GM19043 (cell line): ENCODE data around the gene AFF3.

Experiments used
- ATAC-seq: cut with Tn5 transposase; IDR thresholded peaks from one replicate; pipeline ENCODE4 v1.9.1; 2021; ENCODE audit warnings: low read depth; ENCODE audit not compliant: unreplicated experiment

Gene AFF3

DNA sequence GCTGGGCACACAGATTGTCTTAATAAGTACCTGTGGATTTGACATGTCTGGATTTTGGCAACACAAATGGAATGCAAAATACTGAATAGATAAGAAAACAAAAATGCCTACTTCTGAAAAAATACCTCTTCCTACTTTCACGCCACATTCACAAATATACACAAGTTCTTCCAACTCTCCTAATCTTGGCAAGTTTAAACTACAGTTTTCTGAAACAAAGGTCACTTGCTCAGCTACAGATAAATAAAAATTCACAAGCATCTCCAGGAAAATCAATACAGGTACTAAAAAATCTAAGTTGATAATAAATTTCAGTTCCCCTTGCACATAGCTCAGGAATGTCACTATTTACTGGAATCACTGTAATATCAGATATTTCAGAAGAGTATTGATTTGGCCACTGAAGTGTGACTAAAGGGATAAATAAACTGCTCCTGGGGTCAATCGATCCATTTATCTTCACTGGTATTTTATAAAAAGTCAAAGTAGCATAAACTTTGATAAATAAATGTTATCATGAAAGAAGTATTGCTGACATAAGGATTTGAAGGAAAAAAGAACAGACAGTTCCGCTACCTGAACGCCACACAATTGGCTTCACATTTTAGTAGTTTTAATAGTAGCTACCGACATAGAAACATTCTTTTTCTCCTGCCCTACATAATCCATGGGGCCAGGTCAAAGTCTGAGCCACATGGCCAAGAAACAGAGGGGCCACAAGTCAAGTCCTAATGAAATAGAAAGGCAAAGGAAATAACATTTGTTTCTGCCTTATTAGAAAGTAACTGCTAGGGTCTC is 243.1 kb downstream of the AFF3 start:
- no peak for ATAC-seq

DNA sequence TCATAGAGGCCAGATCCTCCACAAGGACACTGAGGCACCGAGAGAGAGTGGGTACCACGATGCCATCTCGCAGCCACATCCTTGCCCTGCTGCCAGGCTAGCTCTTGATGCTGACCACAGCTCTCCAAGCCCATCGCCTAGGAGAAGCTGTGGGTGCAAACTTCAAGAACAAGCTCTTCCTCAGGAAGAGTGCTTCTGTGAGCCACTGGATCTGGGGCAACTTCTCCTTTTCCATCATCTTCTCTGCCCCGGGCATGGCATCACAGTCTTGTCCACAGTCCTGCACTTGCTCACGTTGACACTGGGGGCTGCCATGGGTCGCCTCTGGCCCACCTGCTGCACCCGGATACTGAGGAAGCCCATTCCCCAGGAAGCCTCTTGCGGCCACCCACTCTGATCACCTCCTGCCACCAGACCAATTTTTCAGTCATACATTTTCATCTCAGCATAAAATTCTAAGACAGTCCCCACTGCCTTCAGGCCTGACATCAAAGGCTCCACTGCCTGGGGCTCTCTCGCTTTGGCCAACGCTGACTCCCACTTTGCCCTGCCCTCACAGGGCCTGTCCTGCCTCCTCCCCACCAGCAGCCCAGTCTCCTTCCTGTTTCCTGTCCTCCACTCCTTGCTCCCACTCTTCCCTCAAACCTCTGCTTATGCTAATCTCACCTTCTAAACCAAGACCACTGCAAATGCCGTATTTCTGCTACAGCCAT is 243.9 kb downstream of the AFF3 start:
- ATAC-seq: no peak

DNA sequence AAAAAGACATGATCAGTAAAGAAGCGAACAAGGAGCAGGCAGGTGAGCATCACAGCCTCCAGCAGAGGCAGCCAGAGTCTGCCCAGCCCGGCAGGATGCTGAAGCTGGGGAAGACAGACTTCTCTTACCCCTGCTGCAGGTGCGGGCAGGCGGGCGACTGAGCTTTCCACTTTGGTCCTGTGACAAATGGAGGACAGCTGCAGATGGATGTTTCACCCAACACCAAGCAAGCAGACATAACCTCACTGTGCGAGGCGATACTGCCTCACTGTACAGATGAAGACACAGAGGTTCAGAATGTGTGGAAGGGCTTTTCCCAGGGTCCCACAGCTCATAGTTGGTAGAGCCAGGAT is 251.0 kb downstream of the AFF3 start:
- ATAC-seq: no peak

GRCh38 chr2:99890568-99891427 is 251.6 kb downstream of the AFF3 start:
- ATAC-seq: no peak

GRCh38 chr2:99888617-99889016 is 253.8 kb downstream of the AFF3 start:
- ATAC-seq: no peak

- ATAC-seq: no peak
Measured at GRCh38 chr2:99886418-99886817, 256.0 kb downstream of the AFF3 start.

- no peak for ATAC-seq
Measured at GRCh38 chr2:99883358-99883757, 259.0 kb downstream of the AFF3 start.

- ATAC-seq: no peak
Measured at GRCh38 chr2:99881901-99882591, 260.3 kb downstream of the AFF3 start.

- no peak for ATAC-seq
Measured at GRCh38 chr2:99880964-99881294, 261.5 kb downstream of the AFF3 start.

GRCh38 chr2:99880148-99880963 is 262.0 kb downstream of the AFF3 start:
- no peak for ATAC-seq

- ATAC-seq: no peak
Measured at GRCh38 chr2:99879481-99879880, 262.9 kb downstream of the AFF3 start.

DNA sequence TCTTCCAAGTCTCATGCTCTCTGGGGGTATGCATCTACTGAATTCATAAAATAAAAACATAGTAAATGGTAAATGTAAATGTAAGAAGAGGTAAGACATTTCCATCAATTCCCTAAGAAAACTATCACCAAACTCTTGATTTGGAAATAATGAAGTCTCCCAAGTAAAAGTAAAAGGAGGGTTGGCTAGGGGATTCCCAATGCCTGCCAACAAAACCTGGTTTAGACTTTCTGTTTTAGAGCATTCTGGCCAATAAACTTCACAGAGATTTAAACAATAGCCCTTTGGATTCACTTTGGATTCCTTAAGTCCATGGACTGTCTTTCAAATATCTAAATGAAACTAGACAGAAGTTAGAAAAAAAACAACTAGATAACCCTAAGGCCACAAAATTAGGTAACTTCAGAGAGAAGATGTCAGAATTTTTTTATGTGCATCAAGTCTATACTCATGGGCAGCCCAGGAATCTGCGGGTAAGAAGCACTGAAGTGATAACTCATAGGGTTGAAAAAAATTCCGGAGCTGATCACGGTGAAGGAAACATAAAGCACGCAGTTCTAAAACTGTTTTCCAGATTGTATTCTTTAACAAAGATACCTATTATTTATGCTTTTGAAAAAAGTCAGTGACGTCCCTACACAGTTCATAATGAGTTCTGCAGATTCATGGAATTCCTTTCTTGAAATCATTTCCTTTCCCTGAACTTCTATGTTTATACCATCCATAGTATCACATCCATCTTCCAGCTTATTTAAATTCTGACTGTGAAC is 263.6 kb downstream of the AFF3 start:
- no peak for ATAC-seq

DNA sequence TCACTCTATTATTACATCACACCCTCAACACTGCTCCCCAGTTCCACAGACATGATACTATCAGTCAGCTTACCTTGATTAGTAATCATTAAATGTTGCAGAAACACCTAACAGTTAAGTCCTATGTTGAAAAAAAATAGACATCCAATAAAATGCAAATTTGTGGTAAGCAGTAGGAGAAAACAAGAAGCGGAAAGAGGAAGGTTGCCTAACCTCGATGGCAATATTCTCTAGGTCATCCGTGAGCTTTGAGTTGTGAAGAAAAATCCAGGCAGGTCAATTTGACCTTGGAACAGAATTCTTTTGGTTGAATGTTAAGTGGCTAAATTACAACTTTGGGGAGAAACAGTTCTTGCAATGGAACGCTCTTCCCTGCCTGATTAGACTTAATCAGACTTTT is 264.4 kb downstream of the AFF3 start:
- ATAC-seq: no peak

GRCh38 chr2:99876956-99877355 is 265.4 kb downstream of the AFF3 start:
- no peak for ATAC-seq

- no peak for ATAC-seq
Measured at GRCh38 chr2:99875627-99876201, 266.7 kb downstream of the AFF3 start.

GRCh38 chr2:99868260-99868659 is 274.1 kb downstream of the AFF3 start:
- no peak for ATAC-seq

DNA sequence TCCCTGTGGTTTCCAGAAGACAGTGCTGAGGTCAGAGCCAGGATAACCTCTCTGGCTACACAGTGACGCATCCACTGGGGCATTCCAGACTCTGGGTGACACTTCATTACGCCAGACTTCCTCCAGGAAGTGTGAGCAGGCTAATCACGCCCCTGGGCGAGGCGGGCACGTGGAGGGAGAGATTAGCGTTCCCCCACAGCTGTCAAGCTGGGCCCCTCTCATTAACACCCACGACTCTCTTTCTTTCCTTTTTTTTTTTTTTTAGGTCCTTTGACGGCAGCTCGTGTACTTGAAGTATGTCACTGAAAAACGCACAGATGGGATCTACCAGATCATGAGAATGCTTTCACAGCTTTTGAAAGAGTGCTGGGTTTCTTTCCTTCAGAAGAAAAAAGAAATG is 274.6 kb downstream of the AFF3 start:
- ATAC-seq: no peak

DNA sequence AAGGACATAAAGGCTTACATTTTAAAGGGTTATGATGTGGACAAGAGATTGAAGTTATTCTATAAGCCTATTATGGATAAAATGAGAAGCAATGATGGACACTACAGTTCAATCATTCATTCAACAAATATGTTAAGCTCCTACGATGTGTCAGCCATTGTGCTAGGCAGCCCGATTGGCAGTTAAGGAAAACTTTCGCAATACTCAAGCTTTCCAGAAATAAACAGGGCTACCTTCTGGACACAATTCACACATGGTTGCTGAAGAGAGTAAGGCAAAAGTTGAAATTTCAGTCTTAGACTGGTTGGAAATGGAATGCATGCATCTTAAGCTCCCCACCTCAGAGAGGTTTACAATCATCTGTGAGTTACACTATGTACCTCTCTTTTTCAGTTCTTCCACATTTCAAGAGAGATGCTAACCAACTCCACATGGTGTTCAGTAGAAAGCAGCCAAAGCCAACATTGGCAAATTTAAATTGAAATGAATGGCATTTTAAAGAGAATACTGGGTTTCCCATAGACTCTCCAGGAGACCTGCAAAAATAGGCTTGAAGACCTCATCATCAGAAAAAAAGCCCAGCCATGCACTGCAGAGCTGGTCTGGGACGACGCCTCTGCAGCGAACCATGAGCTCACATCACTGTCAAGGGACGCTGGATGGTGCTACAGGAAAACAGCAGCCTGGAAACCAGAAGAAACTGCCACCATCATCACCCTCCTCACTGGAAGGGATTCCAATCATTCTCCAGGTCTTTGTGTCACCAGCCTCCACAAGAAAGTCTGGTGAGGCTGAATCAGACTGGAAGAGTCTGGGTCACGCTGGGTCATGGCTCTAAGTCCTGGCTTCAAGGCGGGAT is 276.3 kb downstream of the AFF3 start:
- no peak for ATAC-seq
